SK-N-SH treated with all-trans-retinoic acid at 6 μM for 48 hours (cell line): Measurements from ENCODE around the gene PLB1.

Source experiments
- CSDC2 ChIP-seq: fragments of 250-450 bp; sonication (Bioruptor Pico); IDR thresholded peaks from 2 replicates; pipeline ENCODE4 v1.5.0; 2020; ENCODE audit warnings: mild to moderate bottlenecking, moderate library complexity
- ISL1 ChIP-seq: fragments of 250-450 bp; sonication (Bioruptor Pico); IDR thresholded peaks from 2 replicates; pipeline ENCODE4 v2.1.2; 2022; ENCODE audit warnings: mild to moderate bottlenecking, moderate library complexity
- TCF4 ChIP-seq: fragments of 250-450 bp; sonication (Bioruptor Pico); IDR thresholded peaks from 2 replicates; pipeline ENCODE4 v1.8.0; 2021; ENCODE audit warnings: mild to moderate bottlenecking, moderate library complexity, borderline replicate concordance
- ZC3H10 ChIP-seq: fragments of 250-450 bp; sonication (Bioruptor Pico); IDR thresholded peaks from 2 replicates; pipeline ENCODE4 v1.5.1; 2021; ENCODE audit warnings: mild to moderate bottlenecking, moderate library complexity
- ZFP3 ChIP-seq: fragments of 250-450 bp; sonication (Bioruptor Pico); IDR thresholded peaks from 2 replicates; pipeline ENCODE4 v1.5.0; 2020; ENCODE audit warnings: mild to moderate bottlenecking, moderate library complexity
- TF ChIP-seq, protein P1 (sequence below): fragments of 250-450 bp; sonication (Bioruptor Pico); IDR thresholded peaks from 2 replicates; pipeline ENCODE4 v1.5.0; 2020; ENCODE audit warnings: mild to moderate bottlenecking, moderate library complexity
- TF ChIP-seq, protein P2 (sequence below): fragments of 250-450 bp; sonication (Bioruptor Pico); IDR thresholded peaks from 2 replicates; pipeline ENCODE4 v1.5.1; 2020; ENCODE audit warnings: low read depth, mild to moderate bottlenecking, moderate library complexity

DNA sequence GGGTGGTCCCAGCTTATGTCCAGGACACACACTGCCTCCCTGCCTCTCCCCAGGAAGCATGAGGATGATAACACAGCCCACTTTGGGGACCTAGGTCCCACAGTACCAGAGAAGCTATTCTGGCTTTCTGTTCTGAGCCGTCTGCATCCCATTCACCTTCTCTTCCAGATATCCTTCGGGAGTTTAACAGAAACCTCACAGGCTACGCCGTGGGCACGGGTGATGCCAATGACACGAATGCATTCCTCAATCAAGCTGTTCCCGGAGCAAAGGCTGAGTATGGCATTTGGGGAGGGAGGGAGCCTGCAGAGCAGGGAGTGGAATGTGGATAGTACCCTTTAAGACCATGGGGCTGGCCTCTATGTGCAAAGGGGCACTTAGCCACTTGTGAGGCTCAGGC is 102.6 kb downstream of the PLB1 start:
- TF ChIP-seq ZFP3 (CRISPR knock-in tag) (no peak), ISL1 (CRISPR knock-in tag) (no peak), TCF4 (CRISPR knock-in tag) (no peak), CSDC2 (CRISPR knock-in tag) (no peak), ZC3H10 (CRISPR knock-in tag) (no peak)
- TF ChIP-seq, protein P1, sequence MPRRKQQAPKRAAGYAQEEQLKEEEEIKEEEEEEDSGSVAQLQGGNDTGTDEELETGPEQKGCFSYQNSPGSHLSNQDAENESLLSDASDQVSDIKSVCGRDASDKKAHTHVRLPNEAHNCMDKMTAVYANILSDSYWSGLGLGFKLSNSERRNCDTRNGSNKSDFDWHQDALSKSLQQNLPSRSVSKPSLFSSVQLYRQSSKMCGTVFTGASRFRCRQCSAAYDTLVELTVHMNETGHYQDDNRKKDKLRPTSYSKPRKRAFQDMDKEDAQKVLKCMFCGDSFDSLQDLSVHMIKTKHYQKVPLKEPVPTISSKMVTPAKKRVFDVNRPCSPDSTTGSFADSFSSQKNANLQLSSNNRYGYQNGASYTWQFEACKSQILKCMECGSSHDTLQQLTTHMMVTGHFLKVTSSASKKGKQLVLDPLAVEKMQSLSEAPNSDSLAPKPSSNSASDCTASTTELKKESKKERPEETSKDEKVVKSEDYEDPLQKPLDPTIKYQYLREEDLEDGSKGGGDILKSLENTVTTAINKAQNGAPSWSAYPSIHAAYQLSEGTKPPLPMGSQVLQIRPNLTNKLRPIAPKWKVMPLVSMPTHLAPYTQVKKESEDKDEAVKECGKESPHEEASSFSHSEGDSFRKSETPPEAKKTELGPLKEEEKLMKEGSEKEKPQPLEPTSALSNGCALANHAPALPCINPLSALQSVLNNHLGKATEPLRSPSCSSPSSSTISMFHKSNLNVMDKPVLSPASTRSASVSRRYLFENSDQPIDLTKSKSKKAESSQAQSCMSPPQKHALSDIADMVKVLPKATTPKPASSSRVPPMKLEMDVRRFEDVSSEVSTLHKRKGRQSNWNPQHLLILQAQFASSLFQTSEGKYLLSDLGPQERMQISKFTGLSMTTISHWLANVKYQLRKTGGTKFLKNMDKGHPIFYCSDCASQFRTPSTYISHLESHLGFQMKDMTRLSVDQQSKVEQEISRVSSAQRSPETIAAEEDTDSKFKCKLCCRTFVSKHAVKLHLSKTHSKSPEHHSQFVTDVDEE (CRISPR knock-in tag), result no peak
- TF ChIP-seq, protein P2, sequence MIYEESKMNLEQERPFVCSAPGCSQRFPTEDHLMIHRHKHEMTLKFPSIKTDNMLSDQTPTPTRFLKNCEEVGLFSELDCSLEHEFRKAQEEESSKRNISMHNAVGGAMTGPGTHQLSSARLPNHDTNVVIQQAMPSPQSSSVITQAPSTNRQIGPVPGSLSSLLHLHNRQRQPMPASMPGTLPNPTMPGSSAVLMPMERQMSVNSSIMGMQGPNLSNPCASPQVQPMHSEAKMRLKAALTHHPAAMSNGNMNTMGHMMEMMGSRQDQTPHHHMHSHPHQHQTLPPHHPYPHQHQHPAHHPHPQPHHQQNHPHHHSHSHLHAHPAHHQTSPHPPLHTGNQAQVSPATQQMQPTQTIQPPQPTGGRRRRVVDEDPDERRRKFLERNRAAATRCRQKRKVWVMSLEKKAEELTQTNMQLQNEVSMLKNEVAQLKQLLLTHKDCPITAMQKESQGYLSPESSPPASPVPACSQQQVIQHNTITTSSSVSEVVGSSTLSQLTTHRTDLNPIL (CRISPR knock-in tag), result no peak
